PFSK-1 (cell line): Measurements from ENCODE around the gene TRAF3IP3.

Experiments
- FOXP2 ChIP-seq: optimal IDR thresholded peaks from 2 replicates; pipeline ENCODE3; 2011; ENCODE audit warnings: borderline replicate concordance, control low read depth, inconsistent platforms; ENCODE audit not compliant: insufficient read depth; ENCODE audit errors: extremely low read length, extremely low read depth
- POLR2AphosphoS5 ChIP-seq: IDR thresholded peaks from 2 replicates; pipeline ENCODE4 v1.6.1; 2012; ENCODE audit warnings: low read depth, mild to moderate bottlenecking, control low read depth, low read length, moderate library complexity
- SIN3A ChIP-seq: IDR thresholded peaks from 2 replicates; pipeline ENCODE4 v1.6.1; 2012; ENCODE audit warnings: mild to moderate bottlenecking, low read length, moderate library complexity, borderline replicate concordance; ENCODE audit not compliant: insufficient read depth
- TAF1 ChIP-seq: IDR thresholded peaks from 2 replicates; pipeline ENCODE4 v1.6.1; 2012; ENCODE audit warnings: low read length, control low read depth, borderline replicate concordance; ENCODE audit not compliant: insufficient read depth
- TF ChIP-seq, protein P1 (sequence below), 2 experiments: IDR thresholded peaks; 2 replicates each; pipeline versions ENCODE4 v1.6.1 to v1.8.0; 2011 to 2012; ENCODE audit warnings: low read depth in 2 of 2, low read length in 2 of 2, control low read depth in 1 of 2, inconsistent platforms in 1 of 2, mild to moderate bottlenecking in 1 of 2, moderate library complexity in 1 of 2; ENCODE audit not compliant: insufficient read depth in 1 of 2

Gene TRAF3IP3

DNA sequence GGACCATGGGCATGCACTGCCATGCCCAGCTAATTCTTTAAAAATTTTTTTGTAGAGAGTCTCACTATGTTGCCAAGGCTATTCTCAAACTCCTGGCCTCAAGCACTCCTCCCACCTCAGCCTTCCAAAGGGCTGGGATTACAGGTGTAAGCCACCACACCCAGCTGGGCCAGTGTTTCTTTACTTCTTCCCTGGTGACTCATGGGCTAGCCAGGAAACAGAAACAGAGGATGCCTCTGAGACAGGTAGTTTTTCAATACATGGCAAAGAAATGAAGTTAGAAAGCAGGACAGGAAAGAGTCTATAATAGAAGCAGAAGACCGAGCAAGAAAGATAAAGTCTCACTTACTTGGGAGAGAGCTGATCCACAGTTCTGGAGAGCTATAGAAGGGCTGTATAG, 36.1 kb downstream of the TRAF3IP3 start:
- TF ChIP-seq FOXP2: no peak
- TF ChIP-seq SIN3A: no peak
- TF ChIP-seq, protein P1, sequence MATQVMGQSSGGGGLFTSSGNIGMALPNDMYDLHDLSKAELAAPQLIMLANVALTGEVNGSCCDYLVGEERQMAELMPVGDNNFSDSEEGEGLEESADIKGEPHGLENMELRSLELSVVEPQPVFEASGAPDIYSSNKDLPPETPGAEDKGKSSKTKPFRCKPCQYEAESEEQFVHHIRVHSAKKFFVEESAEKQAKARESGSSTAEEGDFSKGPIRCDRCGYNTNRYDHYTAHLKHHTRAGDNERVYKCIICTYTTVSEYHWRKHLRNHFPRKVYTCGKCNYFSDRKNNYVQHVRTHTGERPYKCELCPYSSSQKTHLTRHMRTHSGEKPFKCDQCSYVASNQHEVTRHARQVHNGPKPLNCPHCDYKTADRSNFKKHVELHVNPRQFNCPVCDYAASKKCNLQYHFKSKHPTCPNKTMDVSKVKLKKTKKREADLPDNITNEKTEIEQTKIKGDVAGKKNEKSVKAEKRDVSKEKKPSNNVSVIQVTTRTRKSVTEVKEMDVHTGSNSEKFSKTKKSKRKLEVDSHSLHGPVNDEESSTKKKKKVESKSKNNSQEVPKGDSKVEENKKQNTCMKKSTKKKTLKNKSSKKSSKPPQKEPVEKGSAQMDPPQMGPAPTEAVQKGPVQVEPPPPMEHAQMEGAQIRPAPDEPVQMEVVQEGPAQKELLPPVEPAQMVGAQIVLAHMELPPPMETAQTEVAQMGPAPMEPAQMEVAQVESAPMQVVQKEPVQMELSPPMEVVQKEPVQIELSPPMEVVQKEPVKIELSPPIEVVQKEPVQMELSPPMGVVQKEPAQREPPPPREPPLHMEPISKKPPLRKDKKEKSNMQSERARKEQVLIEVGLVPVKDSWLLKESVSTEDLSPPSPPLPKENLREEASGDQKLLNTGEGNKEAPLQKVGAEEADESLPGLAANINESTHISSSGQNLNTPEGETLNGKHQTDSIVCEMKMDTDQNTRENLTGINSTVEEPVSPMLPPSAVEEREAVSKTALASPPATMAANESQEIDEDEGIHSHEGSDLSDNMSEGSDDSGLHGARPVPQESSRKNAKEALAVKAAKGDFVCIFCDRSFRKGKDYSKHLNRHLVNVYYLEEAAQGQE (IDR thresholded peaks at IDR 0.05; ENCODE audit: insufficient read depth in 1 of 2, low read depth in 2 of 2, low read length in 2 of 2): no peak
- TF ChIP-seq TAF1: no peak
- TF ChIP-seq POLR2AphosphoS5: no peak

DNA sequence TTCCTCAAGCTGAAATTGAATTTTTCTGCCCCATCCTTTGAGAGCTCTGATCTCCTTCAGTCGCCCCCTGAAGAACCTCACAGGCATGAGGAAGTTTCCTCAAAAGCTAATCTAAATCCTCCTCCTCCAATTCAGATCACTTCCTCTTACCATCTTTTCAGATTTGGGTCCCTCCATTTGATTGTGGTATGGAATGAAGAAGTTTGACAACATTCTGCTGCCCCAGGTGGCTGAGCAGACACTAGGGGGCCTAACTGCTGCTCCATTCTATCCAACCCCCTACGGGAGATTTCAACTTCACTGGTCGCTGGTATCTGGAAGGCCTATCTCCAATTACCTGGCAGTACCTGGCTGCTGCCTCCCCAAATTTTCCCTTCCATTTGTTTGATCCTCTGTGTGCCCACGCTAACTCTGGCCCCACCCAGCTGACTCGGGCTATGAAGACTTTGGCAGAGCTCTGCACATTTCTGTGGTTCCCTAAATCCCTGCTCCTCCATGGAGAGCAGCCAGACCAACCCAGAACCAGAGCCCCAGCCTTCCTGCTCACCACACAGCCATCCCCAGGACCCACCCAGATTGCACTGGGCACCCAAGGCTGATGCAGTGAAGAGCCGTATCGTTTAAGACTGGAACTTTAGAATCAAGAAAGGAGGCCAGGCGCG, 42.3 kb downstream of the TRAF3IP3 start:
- TF ChIP-seq, protein P1 (IDR thresholded peaks at IDR 0.05; ENCODE audit: insufficient read depth in 1 of 2, low read depth in 2 of 2, low read length in 2 of 2): no peak
- TF ChIP-seq FOXP2: no peak
- no peak for TF ChIP-seq TAF1
- TF ChIP-seq POLR2AphosphoS5: no peak

DNA sequence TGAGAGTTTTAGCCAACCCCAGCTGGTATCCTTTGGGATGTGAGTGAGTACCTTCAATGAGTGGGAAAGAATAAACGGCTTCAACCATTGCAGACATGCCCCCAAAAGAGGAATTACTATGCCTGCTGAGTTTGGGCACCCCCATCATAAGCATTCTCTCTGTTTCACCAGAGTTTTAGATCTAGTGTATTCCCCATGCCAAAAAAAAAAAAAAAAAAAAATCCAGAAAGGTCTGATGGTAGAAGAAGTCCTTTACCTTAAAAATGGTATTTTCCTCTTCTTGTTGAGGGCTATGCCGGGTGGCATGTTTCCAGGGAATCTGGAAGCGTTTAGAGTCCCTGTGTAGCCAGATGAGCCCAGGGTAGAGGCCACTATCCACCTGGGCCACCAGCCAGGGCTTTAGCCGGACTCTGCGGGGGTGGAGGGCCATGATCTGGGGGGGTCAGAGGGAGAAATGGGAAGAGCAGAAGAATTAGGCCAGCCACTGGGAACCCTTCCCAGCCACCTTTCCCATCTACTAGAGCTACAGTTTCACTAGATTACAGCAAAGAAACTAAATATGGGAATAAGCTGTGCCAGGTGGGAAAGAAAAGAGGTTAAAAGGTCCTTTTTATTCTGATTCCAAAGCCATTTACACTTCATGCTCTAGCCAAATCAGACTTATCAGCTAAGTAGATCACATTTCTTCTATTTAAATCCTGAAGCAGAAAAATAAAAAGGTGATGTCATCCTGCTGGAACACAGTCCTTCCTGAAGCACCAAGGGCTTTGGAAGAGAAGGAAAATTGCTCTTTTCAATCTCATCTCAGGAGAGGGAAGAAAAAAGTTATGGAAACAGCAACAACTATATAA, 45.4 kb downstream of the TRAF3IP3 start:
- no peak for TF ChIP-seq POLR2AphosphoS5
- TF ChIP-seq SIN3A: no peak
- TF ChIP-seq, protein P1 (IDR thresholded peaks at IDR 0.05; ENCODE audit: insufficient read depth in 1 of 2, low read depth in 2 of 2, low read length in 2 of 2): no peak
- no peak for TF ChIP-seq TAF1
- TF ChIP-seq FOXP2: no peak

DNA sequence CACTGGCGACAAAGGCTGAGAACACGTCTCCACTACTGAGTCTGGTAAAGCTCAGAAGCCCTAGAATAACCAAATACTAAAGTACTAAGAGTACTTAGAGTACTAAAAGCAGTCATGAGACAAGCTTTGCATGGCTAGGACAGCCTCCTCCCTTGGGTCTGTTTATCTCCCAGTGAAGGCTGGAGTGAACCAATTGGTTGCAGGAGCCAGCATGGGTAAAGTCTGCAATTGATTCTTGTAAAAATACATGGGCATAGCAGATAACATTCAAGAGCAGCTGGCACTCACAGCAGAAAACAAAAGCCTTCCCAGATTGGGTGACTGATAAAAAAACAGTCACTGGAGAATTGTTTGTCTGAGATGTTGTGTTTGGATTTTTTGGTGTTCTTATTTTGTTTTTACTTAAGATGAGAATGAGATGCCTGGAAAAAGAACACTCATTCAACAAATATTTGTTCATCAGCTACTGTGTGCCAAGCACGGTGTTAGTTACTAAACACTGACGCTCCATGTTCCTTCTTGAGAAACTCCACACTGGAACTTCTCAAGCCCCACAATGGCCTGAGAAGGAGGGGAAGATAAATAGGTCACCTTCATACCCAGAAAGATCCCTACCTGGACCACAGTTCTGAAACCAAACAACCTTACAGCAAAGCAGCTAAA, 46.4 kb downstream of the TRAF3IP3 start:
- TF ChIP-seq TAF1 (no peak), SIN3A (no peak)

DNA sequence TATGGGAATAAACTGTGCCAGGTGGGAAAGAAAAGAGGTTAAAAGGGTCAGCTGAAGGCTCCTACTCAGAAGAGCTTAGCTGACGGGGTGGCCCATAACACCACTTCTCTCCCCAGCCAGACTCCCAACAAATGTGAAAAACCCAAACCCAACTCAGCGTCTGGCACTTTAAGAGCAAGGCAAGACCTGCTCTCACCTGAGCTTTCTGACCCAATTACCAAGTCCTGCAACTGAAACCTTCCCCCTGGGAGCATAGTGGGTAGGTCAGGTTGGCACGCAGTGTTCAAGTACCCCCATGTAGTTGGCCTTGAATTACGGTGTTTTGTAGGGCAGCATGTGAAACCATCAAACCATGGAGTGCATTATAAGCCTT, 46.9 kb downstream of the TRAF3IP3 start:
- no peak for TF ChIP-seq SIN3A
- TF ChIP-seq TAF1: no peak
- TF ChIP-seq, protein P1 (IDR thresholded peaks at IDR 0.05; ENCODE audit: insufficient read depth in 1 of 2, low read depth in 2 of 2, low read length in 2 of 2): no peak
- no peak for TF ChIP-seq POLR2AphosphoS5
- TF ChIP-seq FOXP2: no peak
